GM21576 (cell line): ENCODE data around the gene CTNNA1.
"Not testable (repeated sequence)": the region's sequence is repeated elsewhere in the genome, so short reads cannot be mapped to it uniquely, and the experiment has no call there.

ENCODE experiments used
- ATAC-seq: cut with Tn5 transposase; IDR thresholded peaks from one replicate; pipeline ENCODE4 v1.9.1; 2021; ENCODE audit warnings: mild to moderate bottlenecking, moderate library complexity; ENCODE audit not compliant: unreplicated experiment

Gene CTNNA1

DNA sequence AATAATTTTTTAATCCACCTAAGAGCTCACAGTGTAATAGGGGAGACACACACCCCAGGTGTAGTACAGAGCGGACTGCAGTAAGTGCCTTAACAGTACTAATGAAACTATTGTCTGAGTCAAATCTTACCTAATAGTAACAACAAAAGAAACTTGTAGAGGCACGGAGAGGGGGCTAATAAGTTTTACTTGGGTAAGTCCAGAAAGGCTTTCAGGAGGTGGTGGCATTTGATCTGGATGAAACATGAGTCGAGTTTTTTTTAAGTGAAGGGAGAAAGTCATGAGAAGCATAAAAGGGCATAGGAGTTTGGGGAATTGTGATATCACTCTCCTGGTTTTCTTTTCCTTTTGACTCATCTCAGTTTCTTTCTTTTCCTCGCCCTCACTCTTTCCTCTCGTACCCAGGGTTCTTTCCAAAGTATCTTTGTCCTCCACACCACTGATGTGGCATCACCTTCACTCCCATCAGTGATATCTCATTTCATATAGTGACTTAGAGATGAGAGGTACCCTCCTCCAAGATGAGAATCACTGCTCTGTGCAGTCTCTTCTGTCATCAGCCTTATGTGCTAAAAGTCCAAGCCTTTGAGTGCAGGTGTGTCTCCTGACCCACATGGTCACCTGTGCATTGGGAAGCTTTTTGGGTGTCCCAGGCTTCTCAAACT, 2.0 kb downstream of the CTNNA1 start:
- ATAC-seq, result no peak

DNA sequence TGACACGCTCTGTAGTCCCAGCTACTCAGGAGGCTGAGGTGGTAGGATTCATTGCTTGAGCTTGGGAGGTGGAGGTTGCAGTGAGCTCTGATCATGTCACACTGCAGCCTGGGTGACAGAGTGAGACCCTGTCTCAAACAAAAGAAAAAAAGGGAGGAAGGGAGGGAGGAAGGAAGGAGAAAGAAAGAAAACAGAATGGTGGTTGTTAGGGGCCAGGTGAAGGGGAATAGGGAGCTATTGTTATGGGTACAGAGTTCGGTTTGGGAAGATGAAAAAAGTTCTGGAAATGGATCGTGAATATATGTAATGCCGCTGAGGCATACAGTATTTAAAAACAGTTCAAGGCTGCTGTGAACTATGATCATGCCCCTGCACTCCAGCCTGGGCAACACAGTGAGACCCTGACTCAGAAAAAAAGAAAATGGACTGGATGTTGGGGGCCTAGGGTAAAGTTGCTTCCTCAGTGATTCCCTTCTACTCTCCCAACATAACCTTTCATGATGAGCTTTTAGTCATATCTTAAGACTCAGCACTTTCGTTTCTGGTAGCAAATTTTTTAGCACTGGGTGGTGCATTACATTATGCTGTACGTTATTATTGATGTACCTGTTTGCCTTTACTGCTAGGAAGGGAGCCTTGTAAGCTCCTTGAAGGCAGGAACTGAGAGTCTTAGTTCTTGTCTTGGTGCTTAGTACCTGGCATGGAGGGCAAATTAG, 4.0 kb downstream of the CTNNA1 start:
- ATAC-seq, result no peak

DNA sequence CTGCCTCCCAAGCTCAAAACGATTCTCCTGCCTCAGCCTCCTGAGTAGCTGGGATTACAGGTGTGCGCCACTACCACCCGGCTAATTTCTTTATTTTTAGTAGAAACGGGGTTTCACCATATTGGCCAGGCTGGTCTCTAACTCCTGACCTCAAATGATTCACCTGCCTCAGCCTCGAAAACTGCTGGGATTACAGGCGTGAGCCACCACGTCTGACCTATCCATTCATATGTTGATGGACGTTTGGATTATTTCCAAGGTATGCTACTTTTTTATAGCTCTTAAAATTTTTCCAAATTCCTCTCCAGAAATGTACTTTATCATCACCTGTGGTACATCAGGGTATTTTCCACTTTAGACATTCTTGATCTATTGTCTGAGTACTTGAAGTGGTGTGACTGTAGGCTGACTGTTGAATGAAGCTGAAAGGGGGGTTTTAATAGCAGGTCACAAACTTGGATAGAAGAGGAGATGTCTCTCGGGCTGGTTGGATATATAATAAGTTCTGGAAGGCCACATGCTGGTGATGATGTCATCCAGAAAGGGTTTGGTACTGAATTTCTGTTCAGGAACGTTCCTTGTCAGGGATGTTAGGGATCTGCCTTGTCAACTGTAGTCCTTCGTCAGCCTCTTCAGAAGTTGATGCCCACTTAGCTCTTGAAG, 7.4 kb downstream of the CTNNA1 start:
- ATAC-seq, result no peak

DNA sequence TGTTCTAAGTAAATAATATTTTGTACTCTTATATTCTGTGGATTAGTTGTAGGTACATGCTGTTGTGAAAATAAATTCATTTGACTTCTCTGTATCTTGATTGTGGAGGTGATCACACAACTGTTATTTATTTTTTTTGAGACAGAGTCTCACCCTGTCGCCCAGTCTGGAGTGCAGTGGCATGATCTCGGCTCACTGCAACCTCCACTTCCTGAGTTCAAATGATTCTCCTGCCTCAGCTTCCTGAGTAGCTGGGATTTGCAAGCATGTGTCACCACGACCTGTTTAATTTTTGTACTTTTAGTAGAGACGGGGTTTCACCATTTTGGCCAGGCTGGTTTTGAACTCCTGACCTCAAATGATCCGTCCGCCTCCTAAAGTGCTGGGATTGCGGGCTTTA, 7.9 kb downstream of the CTNNA1 start:
- not testable (repeated sequence) for ATAC-seq

DNA sequence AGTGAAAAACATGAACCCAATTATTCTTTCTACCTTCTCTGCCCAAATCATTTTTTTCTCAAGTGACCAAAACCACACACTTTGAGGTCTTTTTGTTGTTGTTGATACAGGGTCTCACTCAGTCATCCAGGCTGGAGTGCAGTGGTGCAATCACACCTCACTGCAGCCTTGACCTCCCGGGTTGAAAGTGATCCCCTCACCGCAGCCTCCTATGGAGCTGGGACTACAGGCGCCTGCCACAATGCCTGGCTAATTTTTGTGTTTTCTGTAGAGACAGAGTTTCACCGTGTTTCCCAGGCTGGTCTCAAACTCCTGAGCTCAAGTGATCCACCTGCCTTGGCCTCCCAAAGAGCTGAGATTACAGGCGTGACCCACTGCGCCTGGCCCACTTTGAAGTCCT, 8.4 kb downstream of the CTNNA1 start:
- ATAC-seq, result not testable (repeated sequence)

DNA sequence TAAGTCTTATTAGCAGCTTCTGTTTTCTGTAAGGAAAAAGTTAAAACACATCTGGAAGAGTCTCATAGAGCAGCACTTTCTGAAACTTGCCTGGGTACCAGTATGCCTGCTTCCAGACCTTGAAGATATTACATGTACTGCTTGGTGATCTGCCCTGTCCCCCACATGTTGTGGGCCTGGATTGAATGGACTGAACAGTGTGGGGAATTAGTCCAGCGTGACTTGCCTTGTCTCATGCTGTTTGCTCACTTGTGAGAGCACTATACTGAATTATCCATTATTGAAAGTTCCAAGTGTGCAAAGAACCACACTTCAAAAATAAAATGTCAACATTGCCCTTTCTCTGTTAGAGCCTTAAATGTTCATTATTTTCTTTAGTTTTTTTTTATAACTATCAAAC, 8.9 kb downstream of the CTNNA1 start:
- no peak for ATAC-seq

DNA sequence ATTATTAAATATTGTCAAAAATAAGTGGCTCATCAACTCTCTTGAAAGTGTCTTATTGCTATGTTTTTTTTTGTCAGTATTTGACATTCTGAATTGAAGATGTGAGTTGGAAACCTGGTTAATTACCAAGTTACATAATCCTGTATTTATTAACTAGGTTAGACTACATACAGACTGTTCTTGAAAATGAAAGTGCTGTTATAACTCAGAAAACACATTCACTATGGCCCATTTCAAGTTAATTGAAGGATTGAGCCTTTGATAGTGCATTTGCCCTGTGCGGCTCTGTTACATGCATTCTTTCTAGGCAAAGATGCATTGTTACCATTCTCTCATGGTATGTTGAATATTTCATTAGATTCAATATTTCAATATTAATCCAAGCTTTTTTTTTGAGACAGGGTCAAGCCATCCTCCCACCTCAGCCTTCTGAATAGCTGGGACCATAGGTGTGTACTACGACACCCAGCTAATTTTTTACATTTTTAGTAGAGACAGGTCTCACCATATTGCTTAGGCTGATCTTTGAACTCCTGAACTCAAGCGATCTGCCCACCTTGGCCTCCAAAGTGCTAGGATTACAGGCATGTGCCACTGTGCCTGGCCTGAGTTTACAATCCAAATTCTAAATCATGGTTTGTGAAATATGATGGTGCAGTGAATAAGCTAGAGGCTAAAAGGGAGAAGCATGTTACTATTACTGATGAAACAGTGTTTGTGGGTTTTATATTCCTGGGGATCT, 10.0 kb downstream of the CTNNA1 start:
- ATAC-seq, result no peak

DNA sequence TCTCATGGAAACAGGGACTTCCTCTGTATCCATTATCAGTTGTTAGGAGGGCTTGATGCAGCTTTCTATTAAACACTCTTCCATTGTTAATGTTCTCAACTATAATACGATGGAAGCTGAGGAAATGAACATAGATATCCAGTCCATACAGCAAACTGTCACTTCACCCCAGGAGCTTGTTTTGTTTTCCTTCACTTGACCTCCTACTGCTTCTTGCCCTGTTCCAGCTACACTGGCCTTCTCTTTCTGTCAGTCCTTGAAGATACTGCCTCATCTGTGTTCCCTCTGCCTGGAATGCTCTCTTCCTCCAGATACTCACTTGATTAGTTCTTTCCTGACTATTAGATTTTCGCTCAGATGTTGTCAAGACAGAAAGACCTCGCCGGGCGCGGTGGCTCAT, 17.1 kb downstream of the CTNNA1 start:
- no peak for ATAC-seq

DNA sequence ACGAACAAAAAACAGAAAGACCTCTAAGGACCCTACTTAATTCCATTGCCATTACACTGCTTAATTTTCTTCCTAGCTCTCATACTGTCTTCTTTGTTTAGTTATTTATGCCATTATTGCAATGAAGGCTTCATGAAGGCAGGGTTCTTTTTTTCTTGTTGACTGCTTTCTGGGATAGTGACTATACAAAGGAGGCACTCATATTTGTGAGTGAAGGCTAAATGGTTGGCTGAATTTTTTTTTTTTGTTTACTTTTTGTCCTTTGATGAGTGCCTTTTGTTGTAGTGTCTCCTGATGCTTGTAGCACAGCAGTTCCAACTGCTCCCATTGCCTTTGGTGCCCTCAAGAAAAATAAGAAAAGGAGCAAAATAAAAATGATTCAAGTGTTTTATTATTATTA, 17.8 kb downstream of the CTNNA1 start:
- no peak for ATAC-seq

DNA sequence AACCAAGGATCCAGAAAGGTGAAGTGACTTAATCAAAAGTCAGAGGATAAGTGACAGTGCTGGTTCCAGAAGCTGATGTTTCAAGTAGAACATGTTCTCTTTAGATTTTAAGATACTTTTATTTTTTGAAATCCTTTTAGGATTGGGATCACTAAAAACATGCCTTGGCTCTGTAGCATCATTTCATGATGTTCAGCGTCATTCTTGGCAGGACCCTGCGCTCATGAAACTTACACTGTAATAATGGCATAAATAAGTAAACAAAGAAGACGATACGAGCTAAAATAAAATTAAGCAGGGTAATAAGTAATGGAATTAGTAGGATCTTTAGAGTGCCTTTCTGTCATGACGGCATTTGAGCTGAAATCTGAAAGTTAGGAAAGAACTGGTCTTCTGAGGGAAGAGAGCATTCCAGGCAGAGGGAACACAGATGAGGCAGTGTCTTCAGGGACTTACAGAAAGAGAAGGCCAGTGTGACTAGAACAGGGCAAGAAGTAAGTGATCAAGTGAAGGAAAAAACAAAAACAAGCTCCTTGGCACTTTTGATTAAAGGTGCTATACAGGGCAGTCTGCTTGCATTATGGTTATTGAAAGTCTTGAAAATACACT, 19.9 kb downstream of the CTNNA1 start:
- ATAC-seq, result no peak

DNA sequence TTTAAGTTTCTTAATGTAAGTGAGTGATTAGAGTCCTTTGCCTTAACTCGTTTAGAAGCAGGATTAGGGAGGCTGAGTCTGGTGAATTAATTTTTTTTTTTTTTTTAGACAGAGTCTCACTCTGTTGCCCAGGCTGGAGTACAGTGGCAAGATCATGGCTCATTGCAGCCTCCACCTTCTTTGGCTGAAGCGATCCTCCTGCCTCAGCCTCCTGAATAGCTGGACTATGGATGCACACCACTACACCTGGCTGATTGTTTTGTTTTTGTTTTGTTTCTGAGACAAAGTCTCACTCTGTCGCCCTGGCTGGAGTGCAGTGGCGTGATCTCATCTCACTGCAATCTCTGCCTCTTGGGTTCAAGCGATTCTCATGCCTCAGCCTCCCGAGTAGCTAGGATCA, 20.4 kb downstream of the CTNNA1 start:
- not testable (repeated sequence) for ATAC-seq

DNA sequence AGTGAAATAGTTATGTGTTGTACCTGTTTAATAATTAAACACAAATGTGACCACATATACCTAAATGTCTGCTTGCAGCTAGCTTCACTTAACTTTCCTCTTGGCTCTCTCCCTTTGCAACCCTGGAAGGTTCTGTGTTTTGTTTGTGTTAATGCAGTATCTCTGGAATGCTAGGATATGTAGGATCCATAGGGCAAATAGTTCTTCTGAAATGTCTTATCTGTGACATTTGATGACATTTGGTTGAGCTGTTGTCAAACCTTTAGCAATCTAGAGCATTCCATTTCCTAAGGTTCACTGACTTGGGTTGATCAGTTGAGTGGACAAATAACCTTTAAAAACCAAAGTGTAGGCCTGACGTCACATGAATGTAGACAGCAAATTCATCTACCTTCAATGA, 21.8 kb downstream of the CTNNA1 start:
- ATAC-seq, result no peak

DNA sequence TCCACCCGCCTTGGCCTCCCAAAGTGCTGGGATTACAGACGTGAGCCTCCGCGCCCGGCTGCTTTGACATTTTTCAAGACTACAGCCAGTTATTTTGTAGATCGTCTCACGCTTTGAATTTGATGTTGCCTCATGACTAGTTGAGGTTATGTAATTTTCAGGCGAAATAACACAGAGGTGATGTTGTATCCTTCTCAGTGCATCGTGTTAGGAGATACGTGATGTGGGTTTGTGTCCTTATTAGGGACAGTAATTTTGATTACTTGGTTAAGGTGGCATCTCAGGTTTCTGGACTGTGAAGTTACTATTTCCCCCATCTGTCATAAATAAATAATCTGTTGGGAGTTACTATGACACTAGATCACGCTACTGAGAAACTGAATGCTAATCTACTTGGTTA, 25.0 kb downstream of the CTNNA1 start:
- no peak for ATAC-seq

DNA sequence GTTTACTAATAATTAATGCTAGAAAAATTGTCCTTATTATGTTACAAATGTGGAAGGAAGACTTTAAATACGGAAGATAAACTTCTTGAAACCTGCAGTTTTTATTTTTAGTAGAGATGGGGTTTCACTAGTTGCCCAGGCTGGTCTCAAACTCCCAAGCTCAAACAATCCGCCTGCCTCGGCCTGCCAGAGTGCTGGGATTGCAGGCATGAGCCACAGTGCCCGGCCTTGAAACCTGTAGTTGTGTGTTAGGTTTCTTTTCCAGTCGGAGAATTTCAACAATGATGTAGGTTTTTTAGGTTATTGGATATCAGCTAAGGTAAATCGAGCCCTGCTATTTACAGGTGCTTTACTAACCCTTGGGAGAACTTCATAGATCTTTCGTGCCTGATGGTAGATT, 30.8 kb downstream of the CTNNA1 start:
- no peak for ATAC-seq

DNA sequence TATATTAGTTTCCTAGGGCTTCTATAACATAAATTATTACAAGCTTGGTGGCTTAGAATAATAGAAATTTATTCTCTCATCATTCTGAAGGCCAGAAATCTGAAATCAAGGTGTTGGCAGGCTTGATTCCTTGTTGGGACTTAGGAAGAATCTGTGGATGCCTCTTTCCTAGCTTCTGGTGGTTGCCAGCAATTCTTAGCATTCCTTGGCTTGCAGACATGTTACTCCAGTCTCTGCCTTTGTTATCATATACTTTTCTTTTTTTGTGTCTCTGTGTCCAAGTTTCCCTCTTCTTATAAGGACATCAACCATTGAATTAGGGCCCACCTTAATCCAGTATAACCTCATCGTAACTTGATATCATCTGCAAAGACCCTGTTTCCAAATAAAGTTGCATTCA, 31.4 kb downstream of the CTNNA1 start:
- ATAC-seq, result no peak

DNA sequence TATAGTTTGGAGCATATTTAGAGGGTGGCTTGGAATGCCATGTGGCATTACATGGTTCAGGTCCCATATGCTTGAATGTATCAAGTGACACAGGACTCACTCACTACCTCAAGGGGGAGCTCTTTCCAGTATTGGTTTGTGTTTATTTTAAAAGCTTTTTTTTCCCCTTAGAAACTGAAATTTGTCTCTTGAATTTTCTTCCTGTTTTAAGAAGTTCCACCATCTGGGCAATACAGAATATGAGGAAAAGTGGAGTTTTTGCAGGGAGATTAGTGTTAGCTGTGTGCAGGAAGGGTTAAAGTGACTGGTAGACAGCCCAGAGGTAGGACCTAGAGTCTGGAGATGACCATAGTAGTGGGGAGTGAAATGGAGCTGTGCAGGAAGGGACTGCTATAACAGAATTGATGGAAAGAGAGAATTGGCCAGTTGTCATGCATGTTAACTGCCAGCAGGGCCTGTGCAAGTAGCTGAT, 36.6 kb downstream of the CTNNA1 start:
- ATAC-seq, result no peak

DNA sequence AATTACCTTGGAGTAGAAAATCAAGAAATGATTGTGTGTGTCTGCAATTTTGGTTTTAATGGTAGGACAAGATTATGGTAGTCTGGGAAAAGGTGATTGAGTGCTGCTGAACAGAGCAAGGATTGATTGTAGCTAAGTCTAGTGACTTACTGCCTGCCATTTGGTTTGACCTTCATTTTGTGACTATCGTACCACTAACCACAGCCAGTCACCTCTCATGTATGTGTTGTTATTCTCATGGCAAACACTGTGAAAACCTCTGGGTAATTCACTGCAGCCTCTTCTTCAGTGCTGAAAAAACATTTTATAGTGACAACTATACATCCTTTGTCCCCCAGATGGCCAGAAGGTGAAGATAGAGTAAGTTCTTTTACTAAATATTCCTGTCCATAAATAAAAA, 37.5 kb downstream of the CTNNA1 start:
- no peak for ATAC-seq

DNA sequence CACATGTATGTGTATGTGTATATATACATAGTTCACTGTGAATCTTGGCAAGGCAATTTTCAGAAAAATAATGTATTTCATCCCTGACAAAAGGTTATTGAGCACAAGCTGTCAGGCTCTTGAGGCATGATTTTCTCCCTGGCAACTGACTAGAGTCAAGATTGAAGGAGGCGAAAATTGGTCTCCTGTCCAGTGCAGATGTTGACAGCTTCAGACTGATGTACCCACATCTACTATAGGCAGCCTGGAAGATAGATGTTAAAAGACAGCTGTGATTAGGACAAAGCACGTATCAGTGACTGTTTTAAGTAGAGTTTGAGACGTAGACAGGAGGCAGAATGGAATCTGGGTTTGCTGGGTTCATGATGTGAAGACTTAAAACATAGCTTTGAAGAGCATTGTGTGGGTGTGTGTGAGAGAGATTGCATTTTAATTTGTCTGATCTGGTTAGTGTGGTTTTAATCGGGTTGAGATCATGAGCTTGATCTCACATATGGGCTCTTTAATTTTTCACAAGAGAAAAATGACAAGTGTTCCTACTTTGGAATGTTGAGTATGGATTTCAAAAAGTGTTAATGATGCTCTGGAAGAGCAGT, 39.1 kb downstream of the CTNNA1 start:
- ATAC-seq, result no peak

DNA sequence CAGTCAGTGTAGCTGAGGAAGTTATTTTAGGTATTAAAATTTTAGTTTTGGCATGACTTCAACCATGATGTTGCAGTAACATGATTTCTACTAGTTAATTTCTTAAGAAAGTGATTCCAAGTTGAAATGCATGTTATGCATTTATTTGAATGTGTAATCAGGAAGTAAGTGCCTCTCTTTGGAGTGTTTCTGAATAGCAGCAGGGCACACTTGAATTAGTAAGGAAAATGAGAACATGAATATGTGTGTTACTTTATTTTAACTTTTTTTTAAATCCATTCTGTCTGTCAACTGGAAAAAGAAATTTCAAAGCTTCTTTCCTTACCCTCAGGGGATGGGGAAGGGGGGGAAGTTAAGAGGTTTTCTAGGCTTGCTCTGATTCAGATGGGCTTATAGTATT, 40.4 kb downstream of the CTNNA1 start:
- ATAC-seq, result no peak

DNA sequence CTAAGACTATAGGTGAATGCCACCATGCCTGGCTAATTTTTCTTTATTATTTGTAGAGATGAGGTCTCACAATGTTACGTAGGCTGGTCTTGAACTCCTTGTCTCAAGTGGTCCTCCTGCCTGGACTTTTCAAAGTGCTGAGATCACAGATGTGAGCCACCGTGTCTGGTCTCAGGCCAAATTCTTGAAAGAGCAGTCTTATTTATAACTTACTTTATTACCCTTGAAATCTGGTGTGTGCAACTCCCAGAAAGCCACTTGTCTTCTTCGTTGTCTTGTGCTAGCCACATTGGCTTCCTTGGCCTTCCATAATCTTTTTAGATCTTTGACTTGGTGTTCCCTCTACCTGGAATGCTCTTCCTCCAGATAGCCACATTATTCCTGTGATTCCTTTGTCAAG, 50.1 kb downstream of the CTNNA1 start:
- no peak for ATAC-seq

DNA sequence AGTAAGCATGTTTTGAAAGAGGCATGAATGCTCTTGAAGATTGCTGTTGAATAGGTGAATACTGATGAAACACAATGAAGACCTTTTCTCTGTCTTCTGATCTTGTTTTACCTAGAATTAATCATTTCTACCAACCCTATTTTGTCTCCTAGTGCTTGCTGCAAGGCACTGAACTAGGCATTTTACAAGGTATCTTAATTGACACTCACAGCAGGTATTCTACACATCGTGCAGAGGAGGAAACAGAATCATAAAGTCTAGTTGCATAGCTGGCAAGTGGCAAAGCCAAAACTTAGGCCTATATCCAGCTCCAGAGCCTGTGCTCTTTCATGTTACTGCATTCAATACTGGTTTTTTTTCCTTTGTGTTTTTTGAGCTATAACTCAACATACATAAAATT, 50.7 kb downstream of the CTNNA1 start:
- no peak for ATAC-seq
